Measurements from ENCODE around the gene UPP1.

Gene UPP1

GRCh38 chr7:48097521-48098231, 8.6 kb downstream of the UPP1 start:
- Mint-ChIP-seq H3K27ac (peak overlapping the region; percentile 94), H3K27me3 (no peaks in the 10 kb centered on the region), H3K36me3 (peaks cover 12% of the 10 kb centered on the region)

GRCh38 chr7:48098846-48099245, 9.8 kb downstream of the UPP1 start:
- peaks cover 62% of the 10 kb centered on the region for H3K4me1 Mint-ChIP-seq (ENCODE audit: low read depth)
- H3K9me3 Mint-ChIP-seq (ENCODE audit: low read depth): no peaks in the 10 kb centered on the region
- H3K36me3 Mint-ChIP-seq: peaks cover 15% of the 10 kb centered on the region
- H3K27me3 Mint-ChIP-seq: no peaks in the 10 kb centered on the region
- H3K4me3 Mint-ChIP-seq: peak overlapping the region; percentile 68
- H3K27ac Mint-ChIP-seq: peak overlapping the region; percentile 94

More at GRCh38 chr7:48097521-48098231, 8.6 kb downstream of the UPP1 start:
- Mint-ChIP-seq H3K4me1 (ENCODE audit: low read depth) (peaks cover 69% of the 10 kb centered on the region), H3K9me3 (ENCODE audit: low read depth) (no peaks in the 10 kb centered on the region), H3K4me3 (peak overlapping the region; percentile 68)

GRCh38 chr7:48099781-48100180, 10.7 kb downstream of the UPP1 start:
- peak overlapping the region; percentile 2 for H3K4me3 Mint-ChIP-seq
- no peaks in the 10 kb centered on the region for H3K27me3 Mint-ChIP-seq
- no peaks in the 10 kb centered on the region for H3K9me3 Mint-ChIP-seq (ENCODE audit: low read depth)
- peaks cover 59% of the 10 kb centered on the region for H3K4me1 Mint-ChIP-seq (ENCODE audit: low read depth)
- peak overlapping the region; percentile 94 for H3K27ac Mint-ChIP-seq
- H3K36me3 Mint-ChIP-seq: peaks cover 18% of the 10 kb centered on the region

GRCh38 chr7:48101352-48101751, 12.3 kb downstream of the UPP1 start:
- Mint-ChIP-seq H3K27ac (peak overlapping the region; percentile 16), H3K4me3 (no peak overlapping the region), H3K9me3 (ENCODE audit: low read depth) (no peaks in the 10 kb centered on the region), H3K36me3 (peaks cover 15% of the 10 kb centered on the region), H3K4me1 (ENCODE audit: low read depth) (peaks cover 48% of the 10 kb centered on the region), H3K27me3 (no peaks in the 10 kb centered on the region)

- Mint-ChIP-seq H3K36me3 (peaks cover 13% of the 10 kb centered on the region), H3K27me3 (no peaks in the 10 kb centered on the region)
Observed at GRCh38 chr7:48101968-48102367, 12.9 kb downstream of the UPP1 start.

GRCh38 chr7:48102530-48102929, 13.5 kb downstream of the UPP1 start:
- H3K27me3 Mint-ChIP-seq: no peaks in the 10 kb centered on the region
- peaks cover 38% of the 10 kb centered on the region for H3K4me1 Mint-ChIP-seq (ENCODE audit: low read depth)
- H3K4me3 Mint-ChIP-seq: no peak overlapping the region
- H3K9me3 Mint-ChIP-seq (ENCODE audit: low read depth): no peaks in the 10 kb centered on the region
- peak overlapping the region; percentile 10 for H3K27ac Mint-ChIP-seq
- peaks cover 13% of the 10 kb centered on the region for H3K36me3 Mint-ChIP-seq

More at GRCh38 chr7:48101968-48102367, 12.9 kb downstream of the UPP1 start:
- Mint-ChIP-seq H3K4me3 (no peak overlapping the region), H3K4me1 (ENCODE audit: low read depth) (peaks cover 42% of the 10 kb centered on the region), H3K9me3 (ENCODE audit: low read depth) (no peaks in the 10 kb centered on the region), H3K27ac (no peak overlapping the region)

GRCh38 chr7:48105045-48105444, 16.0 kb downstream of the UPP1 start:
- H3K27me3 Mint-ChIP-seq: no peaks in the 10 kb centered on the region
- no peaks in the 10 kb centered on the region for H3K9me3 Mint-ChIP-seq (ENCODE audit: low read depth)
- peak overlapping the region; percentile 28 for H3K27ac Mint-ChIP-seq
- no peak overlapping the region for H3K4me3 Mint-ChIP-seq
- H3K4me1 Mint-ChIP-seq (ENCODE audit: low read depth): peaks cover 17% of the 10 kb centered on the region
- H3K36me3 Mint-ChIP-seq: peaks cover 13% of the 10 kb centered on the region

GRCh38 chr7:48106906-48107659, 18.0 kb downstream of the UPP1 start:
- H3K36me3 Mint-ChIP-seq: peaks cover 11% of the 10 kb centered on the region
- H3K9me3 Mint-ChIP-seq (ENCODE audit: low read depth): no peaks in the 10 kb centered on the region
- peaks cover 18% of the 10 kb centered on the region for H3K4me1 Mint-ChIP-seq (ENCODE audit: low read depth)
- no peak overlapping the region for H3K27ac Mint-ChIP-seq
- H3K4me3 Mint-ChIP-seq: no peak overlapping the region
- no peaks in the 10 kb centered on the region for H3K27me3 Mint-ChIP-seq

GRCh38 chr7:48107926-48108472, 18.9 kb downstream of the UPP1 start:
- H3K4me3 Mint-ChIP-seq: no peak overlapping the region
- H3K27ac Mint-ChIP-seq: peak overlapping the region; percentile 28
- H3K9me3 Mint-ChIP-seq (ENCODE audit: low read depth): no peaks in the 10 kb centered on the region
- peaks cover 13% of the 10 kb centered on the region for H3K4me1 Mint-ChIP-seq (ENCODE audit: low read depth)
- peaks cover 6% of the 10 kb centered on the region for H3K36me3 Mint-ChIP-seq
- H3K27me3 Mint-ChIP-seq: no peaks in the 10 kb centered on the region

- Mint-ChIP-seq H3K27me3 (no peaks in the 10 kb centered on the region), H3K36me3 (peaks cover 4% of the 10 kb centered on the region), H3K27ac (no peak overlapping the region), H3K4me3 (no peak overlapping the region), H3K4me1 (ENCODE audit: low read depth) (peaks cover 13% of the 10 kb centered on the region), H3K9me3 (ENCODE audit: low read depth) (no peaks in the 10 kb centered on the region)
Observed at GRCh38 chr7:48108959-48109847, 20.1 kb downstream of the UPP1 start.

- H3K27me3 Mint-ChIP-seq: no peaks in the 10 kb centered on the region
- H3K36me3 Mint-ChIP-seq: no peaks in the 10 kb centered on the region
- H3K9me3 Mint-ChIP-seq (ENCODE audit: low read depth): no peaks in the 10 kb centered on the region
- H3K4me1 Mint-ChIP-seq (ENCODE audit: low read depth): peaks cover 11% of the 10 kb centered on the region
- H3K27ac Mint-ChIP-seq: peak overlapping the region; percentile 62
- H3K4me3 Mint-ChIP-seq: no peak overlapping the region
Observed at GRCh38 chr7:48109848-48110663, 21.0 kb downstream of the UPP1 start.

GRCh38 chr7:48110868-48111267, 21.8 kb downstream of the UPP1 start:
- peaks cover 11% of the 10 kb centered on the region for H3K4me1 Mint-ChIP-seq (ENCODE audit: low read depth)

GRCh38 chr7:48111596-48111995, 22.5 kb downstream of the UPP1 start:
- H3K4me3 Mint-ChIP-seq: no peak overlapping the region
- H3K4me1 Mint-ChIP-seq (ENCODE audit: low read depth): peaks cover 11% of the 10 kb centered on the region
- H3K27ac Mint-ChIP-seq: no peak overlapping the region
- no peaks in the 10 kb centered on the region for H3K36me3 Mint-ChIP-seq
- H3K27me3 Mint-ChIP-seq: no peaks in the 10 kb centered on the region
- no peaks in the 10 kb centered on the region for H3K9me3 Mint-ChIP-seq (ENCODE audit: low read depth)

More at GRCh38 chr7:48110868-48111267, 21.8 kb downstream of the UPP1 start:
- H3K4me3 Mint-ChIP-seq: no peak overlapping the region
- H3K27me3 Mint-ChIP-seq: no peaks in the 10 kb centered on the region
- no peaks in the 10 kb centered on the region for H3K9me3 Mint-ChIP-seq (ENCODE audit: low read depth)
- no peak overlapping the region for H3K27ac Mint-ChIP-seq
- H3K36me3 Mint-ChIP-seq: no peaks in the 10 kb centered on the region

All from activated naive CD8-positive, alpha-beta T cell (primary cell).